Stomach (tissue), 4 donors: ENCODE measurements around the gene ZNF219.

Experiments
- EP300 ChIP-seq: sonication (generic); formaldehyde crosslinking; IDR thresholded peaks from one replicate; pipeline ENCODE4 v1.6.1; 2017; ENCODE audit warnings: antibody characterized with exemption
- POLR2A ChIP-seq, 4 donors: fragments of 450-650 bp; IDR thresholded peaks; one replicate each; pipeline ENCODE4 v1.6.1; 2016; ENCODE audit warnings: antibody characterized with exemption in 4 of 4, control low read depth in 2 of 4, mild to moderate bottlenecking in 1 of 4, moderate library complexity in 1 of 4

DNA sequence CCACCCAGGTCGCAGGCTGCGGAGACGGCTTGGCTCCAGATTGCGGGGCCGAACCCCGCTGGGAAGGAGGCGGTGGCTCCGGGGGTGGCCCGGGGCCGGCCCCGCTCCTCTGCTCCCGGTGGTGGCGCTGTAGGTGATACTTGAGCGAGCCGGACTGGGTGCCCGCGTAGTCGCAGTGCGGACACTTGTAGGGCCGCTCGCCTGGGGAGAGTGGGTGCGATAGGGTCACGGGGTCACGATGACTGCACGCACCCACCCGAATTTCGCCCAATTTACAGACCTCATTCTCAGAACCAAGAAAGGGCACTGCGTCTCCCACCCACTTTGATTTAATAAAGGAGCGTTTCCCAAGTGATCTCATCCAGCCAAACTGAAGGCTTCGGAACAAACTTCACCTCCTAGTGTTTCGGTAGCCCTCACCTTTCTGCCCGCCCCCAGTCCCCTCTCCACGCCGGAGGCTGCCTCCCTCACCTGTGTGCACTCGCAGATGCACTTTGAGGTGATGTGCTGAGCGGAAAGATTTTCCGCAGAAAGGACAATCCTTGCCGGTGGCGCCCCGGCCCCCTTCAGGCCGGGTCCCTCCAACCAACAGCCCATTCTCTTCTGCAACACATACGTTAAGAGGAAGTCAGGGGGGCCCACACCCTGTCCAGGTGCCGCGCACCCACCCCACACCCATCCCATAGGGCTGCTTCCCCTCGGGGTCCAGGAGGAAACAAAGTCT lies 7.4 kb downstream of the ZNF219 start:
- TF ChIP-seq EP300 (no peak), POLR2A (IDR thresholded peaks at IDR 0.05) (no peak)
